ENCODE measurements around the gene ARPP21.

DNA sequence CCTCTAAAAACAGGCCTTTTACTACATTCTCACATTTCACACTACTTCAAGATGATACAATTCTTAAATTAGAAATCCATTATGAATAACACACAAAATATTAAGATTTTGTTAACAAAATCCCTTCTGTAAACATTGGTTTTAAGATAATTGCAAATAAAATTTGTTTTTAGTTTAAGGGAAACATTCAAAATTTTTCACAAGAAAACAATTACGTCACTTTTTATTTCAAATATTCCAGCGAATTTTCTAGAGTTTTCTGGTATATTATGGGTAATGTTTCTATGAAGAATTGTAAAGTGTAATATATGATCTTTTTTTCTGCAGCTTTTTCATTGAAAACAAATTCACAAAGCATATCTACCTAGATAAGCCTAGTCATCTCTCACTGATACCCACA lies 5.9 kb downstream of the ARPP21 start:
- no peak for TF ChIP-seq CTCF (conservative IDR thresholded peaks at IDR 0.05)
- TF ChIP-seq ZFX (IDR thresholded peaks at IDR 0.05): no peak
